ENCODE data around the gene SDK2.

GRCh38 chr17:73690676-73691075, 46.4 kb upstream of the SDK2 start:
- TF ChIP-seq CTCF (IDR thresholded peaks at IDR 0.05) (no peak), POLR2A (IDR thresholded peaks at IDR 0.05) (no peak)
